Neuron (in vitro differentiated cells): ENCODE results near the gene GRM8.
"Not testable (repeated sequence)": the region's sequence is repeated elsewhere in the genome, so short reads cannot be mapped to it uniquely, and the experiment has no call there.

Experiments
- H2AFZ ChIP-seq: one replicate; pipeline ENCODE4 v1.6.1; 2013; ENCODE audit warnings: low read depth, mild to moderate bottlenecking, inconsistent platforms, low read length, moderate library complexity
- H3K27me3 ChIP-seq: one replicate; pipeline ENCODE4 v1.6.1; 2013; ENCODE audit warnings: low read length; ENCODE audit not compliant: insufficient read depth
- H3K36me3 ChIP-seq: one replicate; pipeline ENCODE4 v1.6.1; 2013; ENCODE audit warnings: low read length; ENCODE audit not compliant: insufficient read depth
- H3K4me1 ChIP-seq: one replicate; pipeline ENCODE4 v1.6.1; 2013; ENCODE audit warnings: low read length; ENCODE audit not compliant: insufficient read depth
- H3K4me3 ChIP-seq: 2 replicates; pipeline ENCODE4 v1.5.1; 2013; ENCODE audit warnings: mild to moderate bottlenecking, low read length, moderate library complexity
- H3K9me3 ChIP-seq: one replicate; pipeline ENCODE4 v1.6.1; 2013; ENCODE audit warnings: low read length

Gene GRM8

GRCh38 chr7:126839624-126840023 is 413.1 kb downstream of the GRM8 start:
- no peaks in the 10 kb centered on the region for H3K9me3 ChIP-seq
- H2AFZ ChIP-seq = no peak overlapping the region
- no peaks in the 10 kb centered on the region for H3K36me3 ChIP-seq
- H3K4me1 ChIP-seq = no peaks in the 10 kb centered on the region
- H3K4me3 ChIP-seq = no peak overlapping the region
- no peaks in the 10 kb centered on the region for H3K27me3 ChIP-seq

DNA sequence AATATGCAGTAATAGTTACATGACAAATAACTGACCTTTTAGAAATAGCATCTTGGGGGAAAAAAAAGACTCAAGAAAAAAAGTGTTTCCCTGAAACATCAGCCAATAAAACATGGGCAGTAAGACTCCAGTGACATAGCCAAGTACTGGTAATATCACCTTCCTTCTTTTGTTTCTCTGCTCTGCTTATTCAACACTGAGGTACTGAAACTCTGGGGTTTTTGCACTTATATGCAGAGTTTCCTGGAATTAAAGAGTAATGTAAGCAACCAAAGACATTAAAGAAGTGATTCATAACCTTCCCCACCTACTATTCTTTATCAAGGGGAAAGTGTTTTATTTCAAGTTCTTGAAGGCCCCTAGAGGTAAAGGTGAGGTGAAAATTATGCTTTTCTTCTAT is 414.5 kb downstream of the GRM8 start:
- Histone ChIP-seq H3K4me3 (no peak overlapping the region), H3K9me3 (no peaks in the 10 kb centered on the region), H3K4me1 (no peaks in the 10 kb centered on the region), H3K27me3 (no peaks in the 10 kb centered on the region), H2AFZ (no peak overlapping the region), H3K36me3 (no peaks in the 10 kb centered on the region)

- not testable (repeated sequence) for H3K4me1 ChIP-seq, H3K9me3 ChIP-seq, H3K27me3 ChIP-seq, H3K4me3 ChIP-seq, H3K36me3 ChIP-seq, H2AFZ ChIP-seq
Observed at GRCh38 chr7:126831241-126831640, 421.5 kb downstream of the GRM8 start.

GRCh38 chr7:126820925-126821324 is 431.8 kb downstream of the GRM8 start:
- no peaks in the 10 kb centered on the region for H3K4me1 ChIP-seq
- H3K36me3 ChIP-seq = no peaks in the 10 kb centered on the region
- H3K27me3 ChIP-seq = no peaks in the 10 kb centered on the region
- no peak overlapping the region for H3K4me3 ChIP-seq
- no peaks in the 10 kb centered on the region for H3K9me3 ChIP-seq
- no peak overlapping the region for H2AFZ ChIP-seq

DNA sequence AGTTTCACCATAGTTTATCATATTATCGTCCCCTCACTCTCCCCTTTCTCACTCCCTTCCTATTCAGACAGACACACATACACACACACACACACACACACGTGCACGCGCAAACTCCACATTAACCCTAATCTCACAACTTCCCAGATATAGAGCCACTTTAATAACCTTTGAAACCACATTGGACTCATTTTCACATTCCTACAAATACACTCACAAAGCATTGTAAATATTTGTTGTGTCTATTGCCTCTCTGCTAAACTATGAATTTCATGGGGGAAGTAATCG is 433.6 kb downstream of the GRM8 start:
- no peaks in the 10 kb centered on the region for H3K4me1 ChIP-seq
- H2AFZ ChIP-seq = no peak overlapping the region
- no peaks in the 10 kb centered on the region for H3K9me3 ChIP-seq
- H3K4me3 ChIP-seq = no peak overlapping the region
- no peaks in the 10 kb centered on the region for H3K36me3 ChIP-seq
- no peaks in the 10 kb centered on the region for H3K27me3 ChIP-seq

GRCh38 chr7:126818393-126819196 is 434.1 kb downstream of the GRM8 start:
- Histone ChIP-seq H3K4me3 (no peak overlapping the region), H2AFZ (no peak overlapping the region), H3K27me3 (no peaks in the 10 kb centered on the region), H3K4me1 (no peaks in the 10 kb centered on the region), H3K36me3 (no peaks in the 10 kb centered on the region), H3K9me3 (no peaks in the 10 kb centered on the region)

DNA sequence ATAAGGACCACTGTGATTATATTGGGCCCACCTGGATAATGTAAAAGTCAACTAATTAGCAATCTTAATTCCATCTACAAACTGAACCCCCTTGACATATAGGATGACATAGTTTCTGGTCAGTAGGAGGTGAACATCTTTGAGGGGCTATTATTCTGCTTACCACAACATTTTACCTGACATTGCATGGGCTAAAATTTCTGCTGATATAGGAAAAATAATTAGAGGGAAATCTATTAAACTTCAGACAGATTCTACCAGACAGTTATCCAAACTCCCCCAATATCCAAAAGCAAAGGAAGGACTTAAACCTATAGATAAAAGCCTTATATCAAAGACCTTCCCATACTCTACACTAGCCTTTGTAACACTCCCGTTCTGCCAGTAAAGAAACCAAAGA is 443.6 kb downstream of the GRM8 start:
- Histone ChIP-seq H3K27me3 (no peaks in the 10 kb centered on the region), H3K36me3 (no peaks in the 10 kb centered on the region), H3K4me1 (no peaks in the 10 kb centered on the region), H3K4me3 (no peak overlapping the region), H2AFZ (no peak overlapping the region), H3K9me3 (no peaks in the 10 kb centered on the region)

DNA sequence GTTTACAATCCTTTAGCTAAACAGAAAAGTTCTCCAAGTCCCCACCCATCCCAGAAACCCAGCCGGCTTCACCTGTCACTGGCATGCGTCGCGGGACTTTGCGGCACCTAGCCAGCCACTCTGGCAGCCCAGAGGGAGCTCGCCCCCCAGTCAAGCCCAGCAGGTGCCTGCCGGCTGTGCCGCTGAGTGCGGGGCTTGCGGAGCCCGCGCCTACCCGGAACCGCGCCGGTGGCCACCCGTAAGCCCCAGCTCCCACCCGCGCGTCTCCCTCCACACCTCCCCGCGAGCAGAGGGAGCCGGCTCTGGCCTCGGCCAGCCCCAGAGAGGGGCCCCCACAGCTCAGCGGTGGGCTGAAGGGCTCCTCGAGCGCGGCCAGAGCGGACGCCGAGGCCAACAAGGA is 446.1 kb downstream of the GRM8 start:
- Histone ChIP-seq H3K4me1 (no peaks in the 10 kb centered on the region), H2AFZ (no peak overlapping the region), H3K4me3 (no peak overlapping the region), H3K36me3 (no peaks in the 10 kb centered on the region), H3K9me3 (no peaks in the 10 kb centered on the region), H3K27me3 (no peaks in the 10 kb centered on the region)

GRCh38 chr7:126805351-126805750 is 447.4 kb downstream of the GRM8 start:
- Histone ChIP-seq H3K4me3 (no peak overlapping the region), H3K9me3 (no peaks in the 10 kb centered on the region), H3K27me3 (no peaks in the 10 kb centered on the region)

DNA sequence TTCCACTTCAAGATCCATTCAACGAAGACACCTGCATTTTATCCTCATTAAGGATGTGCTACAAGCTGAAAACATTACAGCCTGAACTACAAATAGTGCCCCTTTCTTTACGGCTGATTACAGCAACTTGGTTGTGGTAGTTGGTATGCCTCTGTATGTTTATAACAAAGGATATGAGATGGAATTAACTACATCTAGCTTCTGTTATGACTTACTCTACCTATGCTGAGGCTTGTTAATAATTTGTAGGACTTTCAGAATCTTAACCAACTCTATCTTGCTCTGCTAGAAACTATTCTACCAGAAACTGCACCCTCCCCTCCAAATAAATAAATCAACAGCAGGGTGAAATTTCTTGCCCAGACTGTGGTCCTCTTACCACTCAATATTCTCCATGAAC is 448.1 kb downstream of the GRM8 start:
- H3K4me3 ChIP-seq = no peak overlapping the region
- H3K27me3 ChIP-seq = no peaks in the 10 kb centered on the region
- no peak overlapping the region for H2AFZ ChIP-seq

More at GRCh38 chr7:126805351-126805750, 447.4 kb downstream of the GRM8 start:
- Histone ChIP-seq H3K36me3 (no peaks in the 10 kb centered on the region), H2AFZ (no peak overlapping the region), H3K4me1 (no peaks in the 10 kb centered on the region)

DNA sequence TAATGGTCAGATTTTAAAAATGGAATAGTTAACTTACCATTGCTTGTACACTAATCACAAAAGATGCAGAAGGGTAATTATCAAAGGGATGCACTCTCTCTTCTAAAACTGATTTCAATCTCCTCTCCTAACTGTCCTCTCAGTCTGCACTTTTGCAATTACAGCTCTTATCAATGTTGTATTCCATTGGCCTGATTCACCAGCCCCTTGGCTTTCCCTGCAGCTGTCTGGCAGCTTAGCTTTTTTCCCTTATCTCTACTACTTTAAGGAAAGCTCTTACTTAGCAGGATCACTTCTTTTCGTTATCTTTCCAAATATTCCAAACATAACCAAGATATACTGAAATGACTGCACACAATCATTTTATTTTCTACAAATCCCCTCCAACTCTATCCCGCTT is 448.8 kb downstream of the GRM8 start:
- Histone ChIP-seq H3K27me3 (no peaks in the 10 kb centered on the region), H3K36me3 (no peaks in the 10 kb centered on the region), H3K9me3 (no peaks in the 10 kb centered on the region), H2AFZ (no peak overlapping the region), H3K4me3 (no peak overlapping the region), H3K4me1 (no peaks in the 10 kb centered on the region)

More for the DNA sequence above, 448.1 kb downstream of the GRM8 start:
- H3K36me3 ChIP-seq = no peaks in the 10 kb centered on the region
- H3K9me3 ChIP-seq = no peaks in the 10 kb centered on the region
- H3K4me1 ChIP-seq = no peaks in the 10 kb centered on the region

GRCh38 chr7:126803060-126803665 is 449.6 kb downstream of the GRM8 start:
- H2AFZ ChIP-seq = no peak overlapping the region
- H3K36me3 ChIP-seq = no peaks in the 10 kb centered on the region
- H3K27me3 ChIP-seq = no peaks in the 10 kb centered on the region
- H3K4me3 ChIP-seq = no peak overlapping the region
- no peaks in the 10 kb centered on the region for H3K4me1 ChIP-seq
- no peaks in the 10 kb centered on the region for H3K9me3 ChIP-seq

DNA sequence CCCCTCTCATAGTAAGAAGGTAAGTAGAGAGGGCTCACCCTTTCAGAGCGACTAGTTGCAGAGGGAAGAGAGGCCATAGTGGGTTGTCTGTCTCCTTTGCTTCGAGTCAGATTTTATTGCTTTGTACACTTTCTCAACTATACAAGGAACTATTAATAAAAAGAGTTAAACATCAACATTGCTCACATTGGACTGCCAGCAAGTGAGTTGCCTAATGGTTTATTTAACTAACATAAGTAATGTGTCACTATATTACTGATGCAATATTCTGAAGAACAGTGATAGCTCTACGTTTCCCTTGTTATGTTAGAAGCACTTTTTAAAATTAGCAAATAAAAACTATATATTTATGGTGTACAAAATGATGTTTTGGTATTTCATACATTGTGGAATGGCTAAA is 451.0 kb downstream of the GRM8 start:
- H3K36me3 ChIP-seq = no peaks in the 10 kb centered on the region
- no peak overlapping the region for H2AFZ ChIP-seq
- no peak overlapping the region for H3K4me3 ChIP-seq
- H3K4me1 ChIP-seq = no peaks in the 10 kb centered on the region
- no peaks in the 10 kb centered on the region for H3K27me3 ChIP-seq
- H3K9me3 ChIP-seq = no peaks in the 10 kb centered on the region

GRCh38 chr7:126799541-126799940 is 453.2 kb downstream of the GRM8 start:
- Histone ChIP-seq H3K4me3 (no peak overlapping the region), H3K36me3 (no peaks in the 10 kb centered on the region), H3K4me1 (no peaks in the 10 kb centered on the region), H2AFZ (no peak overlapping the region), H3K27me3 (no peaks in the 10 kb centered on the region), H3K9me3 (no peaks in the 10 kb centered on the region)
